ENCODE data around the gene GRM4. TPM values are rescaled to one million over a fixed set of nuclear protein-coding genes. Genes with fewer than 3 reads are reported as not detected.
"Not testable (repeated sequence)": the region's sequence is repeated elsewhere in the genome, so short reads cannot be mapped to it uniquely, and the experiment has no call there.

GRM4 gene
- total RNA-seq, 1 donor from 2014 or later, result not detected

DNA sequence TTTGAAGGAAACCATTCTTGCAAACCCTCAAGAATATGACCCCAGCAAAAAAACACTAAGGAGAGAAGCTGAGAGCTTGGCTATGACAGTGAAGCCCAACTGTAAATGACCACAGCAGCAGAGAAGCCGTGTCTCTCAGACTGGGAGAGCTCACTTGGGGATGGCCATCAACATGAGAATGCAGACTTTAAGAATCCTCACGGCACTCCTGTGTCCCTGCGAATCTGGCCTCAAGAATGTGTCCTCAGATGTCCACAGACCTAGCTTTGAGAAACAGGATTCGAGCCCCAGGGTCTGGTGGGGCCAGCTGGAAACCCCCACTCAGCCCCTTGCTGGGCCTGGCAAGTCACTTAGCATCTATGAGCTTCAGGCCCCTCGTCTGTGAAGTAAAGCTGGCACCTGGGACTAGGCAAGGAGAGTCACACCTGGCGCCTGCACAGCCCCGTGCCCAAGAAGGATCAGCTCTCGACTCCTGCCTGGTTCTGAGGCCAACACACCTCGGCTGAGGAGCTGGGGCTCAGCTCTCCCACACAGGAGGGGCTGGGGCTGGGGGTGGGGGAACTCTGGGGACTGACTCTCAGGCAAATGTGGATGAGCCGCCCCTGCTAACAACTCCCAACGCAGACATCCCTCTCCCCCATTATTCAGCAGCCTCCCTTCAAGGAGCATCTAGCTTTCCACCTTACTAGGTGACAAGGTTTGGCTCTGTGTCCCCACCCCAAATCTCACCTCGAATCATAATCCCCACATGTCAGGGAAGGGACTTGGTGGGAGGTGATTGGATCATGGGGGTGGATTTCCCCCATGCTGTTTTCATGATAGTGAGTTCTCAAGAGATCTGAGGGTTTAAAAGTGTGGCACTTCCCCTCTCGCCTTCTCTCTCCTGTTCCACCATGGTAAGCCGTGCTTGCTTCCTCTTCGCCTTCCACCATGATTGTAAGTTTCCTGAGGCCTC lies 97.7 kb downstream of the GRM4 start:
- no peak for DNase-seq (ENCODE audit: low read depth, low spot score)

DNA sequence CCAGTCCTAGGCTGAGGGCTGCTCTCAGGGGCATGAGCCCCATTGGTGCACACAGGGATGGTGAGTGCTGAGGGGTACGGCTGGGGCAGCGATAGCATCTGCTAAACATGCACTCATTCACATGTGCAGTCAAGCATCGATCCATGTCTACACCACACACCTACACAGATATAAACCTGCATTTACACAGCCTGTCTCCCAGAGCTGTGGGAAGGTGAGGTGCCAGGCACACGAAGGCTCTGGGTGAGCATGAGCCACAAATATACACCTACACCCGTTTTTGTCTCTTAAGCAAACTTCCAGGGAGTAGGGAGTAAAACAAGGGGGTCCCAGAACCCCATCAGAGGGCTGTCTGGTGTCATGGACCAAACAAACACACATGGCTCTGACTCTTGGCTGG lies 99.3 kb downstream of the GRM4 start:
- DNase-seq (ENCODE audit: low read depth, low spot score), result no peak

DNA sequence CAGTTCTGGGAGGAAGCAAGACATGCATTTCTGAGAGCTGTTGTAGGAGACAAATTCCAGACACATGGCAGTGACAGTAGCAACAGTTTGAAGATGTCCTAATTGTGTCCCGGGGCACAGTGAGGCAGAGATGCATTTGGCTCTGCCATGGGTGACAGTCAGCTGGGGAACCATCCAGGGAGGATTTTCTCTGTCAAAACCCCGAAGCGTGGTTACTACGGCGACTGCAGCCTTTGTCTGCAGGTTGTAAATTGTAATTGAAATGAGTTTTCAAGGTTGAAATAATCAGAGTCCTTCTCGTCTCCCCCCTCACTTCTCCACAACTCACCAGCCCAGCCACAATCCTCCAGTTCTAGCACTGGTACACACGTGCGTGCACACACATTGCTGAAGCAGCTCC lies 100.1 kb downstream of the GRM4 start:
- DNase-seq (ENCODE audit: low read depth, low spot score), result no peak

DNA sequence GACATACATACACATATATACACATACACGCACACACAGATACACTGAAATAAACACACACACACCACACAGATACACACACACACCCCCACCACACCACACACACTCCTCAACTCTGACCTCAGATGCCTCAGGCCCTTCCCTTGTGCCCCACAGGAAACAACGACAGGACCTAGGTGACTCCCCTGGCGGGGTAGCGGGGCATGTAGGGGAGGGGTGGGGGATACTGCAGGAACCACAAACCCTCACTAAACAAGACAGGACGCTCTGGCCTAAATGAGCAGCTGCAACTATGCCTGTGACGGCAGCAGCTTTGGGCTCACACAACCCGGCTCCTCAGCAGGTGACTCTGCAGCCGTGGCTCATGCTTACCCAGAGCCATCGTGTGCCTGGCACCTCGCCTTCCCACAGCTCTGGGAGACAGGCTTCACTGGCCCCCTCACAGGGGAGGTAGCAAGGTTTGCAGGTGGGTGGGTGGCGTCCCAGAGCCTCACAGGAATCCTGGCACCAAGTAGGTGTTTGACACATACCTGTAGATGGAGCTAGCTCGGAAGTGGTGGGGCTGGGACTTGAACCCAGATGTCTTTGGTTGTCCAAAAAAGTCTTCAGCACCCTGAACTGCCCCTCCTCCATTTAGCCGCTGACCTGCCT lies 100.8 kb downstream of the GRM4 start:
- DNase-seq (ENCODE audit: low read depth, low spot score), result no peak

DNA sequence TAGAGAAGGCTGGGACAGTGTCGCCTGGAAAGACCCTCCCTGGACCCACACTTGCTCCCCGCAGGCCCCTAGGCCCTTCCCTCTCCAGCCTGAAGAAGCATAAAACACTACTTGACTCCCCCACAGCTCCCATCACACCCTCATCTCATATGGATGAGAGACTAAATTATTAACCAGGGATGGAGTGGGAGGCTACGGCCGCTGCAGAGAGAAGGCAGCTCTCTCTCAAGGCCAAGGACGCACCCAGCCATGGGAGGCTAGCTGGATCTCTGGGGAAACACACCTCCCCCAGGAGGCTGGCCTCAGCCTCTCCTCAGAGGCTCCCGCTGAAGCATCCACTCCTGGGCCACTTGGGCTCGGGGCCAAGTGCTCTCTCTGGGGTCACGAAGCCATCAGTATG lies 102.5 kb downstream of the GRM4 start:
- no peak for DNase-seq (ENCODE audit: low read depth, low spot score)

- not testable (repeated sequence) for DNase-seq (ENCODE audit: low read depth, low spot score)
These were observed 103.9 kb downstream of the GRM4 start for GRCh38 chr6:34041998-34042397.

DNA sequence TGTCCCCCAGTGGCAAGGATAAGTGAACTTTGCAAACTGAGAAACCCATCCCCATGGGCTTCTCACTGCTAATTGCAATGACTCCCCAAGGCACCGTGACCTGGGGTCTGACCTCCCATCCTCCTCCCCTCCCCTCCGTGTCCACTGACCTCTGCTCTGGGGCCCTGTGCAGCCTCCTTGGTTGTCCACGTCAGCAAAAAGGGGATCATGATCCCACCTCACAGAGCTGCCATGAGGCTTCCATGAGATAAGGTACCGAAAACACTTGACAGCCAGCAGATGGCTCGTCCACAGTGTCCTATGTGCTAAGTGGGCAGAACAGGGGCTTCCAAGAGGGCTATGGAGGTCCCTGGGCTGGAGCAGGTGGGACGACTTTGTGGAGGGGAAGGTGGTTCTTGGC lies 104.5 kb downstream of the GRM4 start:
- no peak for DNase-seq (ENCODE audit: low read depth, low spot score)

DNA sequence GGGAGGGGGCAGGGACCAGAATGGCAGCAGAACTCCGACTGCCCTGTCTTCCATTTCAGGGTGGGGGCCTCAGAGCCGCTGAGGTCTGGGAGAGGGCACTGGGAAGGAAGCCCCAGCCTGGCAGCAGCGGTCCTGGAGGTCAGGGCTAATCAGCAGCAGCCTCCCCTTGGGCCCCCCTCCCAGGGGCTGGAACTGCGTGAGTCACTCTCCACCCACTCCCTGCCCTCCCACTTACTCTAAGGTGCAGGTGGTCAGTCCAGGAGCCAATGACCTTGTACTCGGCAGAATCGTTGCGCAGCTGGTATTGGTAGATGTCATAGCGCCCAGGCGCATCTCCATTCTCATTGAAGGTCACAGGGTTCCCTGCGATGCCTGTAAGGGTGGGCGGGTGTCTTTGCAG lies 105.9 kb downstream of the GRM4 start:
- DNase-seq (ENCODE audit: low read depth, low spot score), result no peak

- no peak for DNase-seq (ENCODE audit: low read depth, low spot score)
These were observed 108.7 kb downstream of the GRM4 start for GRCh38 chr6:34037151-34037550.

GRCh38 chr6:34036357-34037069 lies 109.4 kb downstream of the GRM4 start:
- no peak for DNase-seq (ENCODE audit: low read depth, low spot score)

GRCh38 chr6:34035704-34036356 lies 110.1 kb downstream of the GRM4 start:
- DNase-seq (ENCODE audit: low read depth, low spot score), result no peak

- no peak for DNase-seq (ENCODE audit: low read depth, low spot score)
These were observed 110.7 kb downstream of the GRM4 start for GRCh38 chr6:34035161-34035560.

DNA sequence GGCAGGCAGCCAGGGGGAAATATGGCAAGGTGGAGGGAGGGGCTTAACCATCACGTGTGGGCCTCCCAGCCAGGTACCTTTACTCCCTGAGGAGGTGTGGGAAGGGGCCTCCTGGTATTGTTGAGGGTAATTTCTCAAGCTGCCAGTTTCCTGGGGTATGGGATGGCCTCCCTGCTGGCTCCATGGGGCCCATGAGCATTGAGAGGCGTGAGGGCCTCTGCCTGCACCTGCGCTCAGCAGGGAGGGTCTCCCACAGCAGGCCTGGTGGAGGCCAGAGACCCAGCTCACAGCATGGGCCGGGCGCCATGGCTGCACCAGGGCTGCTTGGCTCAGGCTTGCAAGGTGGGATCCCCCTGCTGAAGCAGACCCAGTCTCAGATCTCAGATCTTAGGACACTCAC lies 113.0 kb downstream of the GRM4 start:
- DNase-seq (ENCODE audit: low read depth, low spot score), result no peak

GRCh38 chr6:34031625-34032383 lies 114.1 kb downstream of the GRM4 start:
- no peak for DNase-seq (ENCODE audit: low read depth, low spot score)

DNA sequence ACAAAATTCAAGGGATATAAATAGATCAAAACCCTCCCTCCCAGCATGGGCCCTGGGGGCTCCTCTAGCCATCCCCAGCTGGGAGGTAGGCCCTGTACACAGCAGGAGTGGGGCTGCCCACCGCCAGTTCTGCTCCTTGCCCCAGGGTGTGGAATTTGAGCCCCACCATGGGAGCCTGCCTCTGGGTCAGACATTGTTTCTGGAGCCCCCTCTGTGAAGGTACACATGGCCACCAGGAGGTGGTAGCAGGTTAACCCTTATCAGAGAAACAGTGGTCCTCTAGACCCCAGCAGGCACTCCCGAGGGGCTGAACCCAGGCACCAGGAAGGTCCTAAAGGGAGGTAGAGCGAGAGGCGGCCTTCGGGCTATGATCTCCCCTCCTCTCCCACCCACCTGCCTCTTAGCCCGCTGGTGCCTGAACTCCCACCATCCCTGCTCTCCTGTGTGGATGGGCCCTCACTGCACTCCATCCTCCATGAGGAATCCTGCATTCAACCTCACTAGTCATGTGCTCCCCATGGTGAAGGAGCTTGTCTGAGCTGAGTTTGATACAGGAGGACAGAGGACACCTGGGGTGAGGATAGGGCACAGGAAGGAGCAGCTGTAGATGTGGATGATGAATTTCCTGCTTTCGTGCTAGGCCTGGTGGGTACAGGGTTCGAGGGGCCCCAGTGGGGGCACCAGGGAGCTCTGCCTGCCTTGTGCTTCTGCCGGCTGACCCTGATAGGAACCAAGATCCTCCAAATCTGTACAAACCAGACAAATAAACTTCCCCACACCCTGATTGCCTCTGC lies 114.9 kb downstream of the GRM4 start:
- DNase-seq (ENCODE audit: low read depth, low spot score), result no peak

- DNase-seq (ENCODE audit: low read depth, low spot score), result no peak
These were observed 116.2 kb downstream of the GRM4 start for GRCh38 chr6:34029489-34030280.

- DNase-seq (ENCODE audit: low read depth, low spot score), result no peak
These were observed 117.1 kb downstream of the GRM4 start for GRCh38 chr6:34028691-34029360.

DNA sequence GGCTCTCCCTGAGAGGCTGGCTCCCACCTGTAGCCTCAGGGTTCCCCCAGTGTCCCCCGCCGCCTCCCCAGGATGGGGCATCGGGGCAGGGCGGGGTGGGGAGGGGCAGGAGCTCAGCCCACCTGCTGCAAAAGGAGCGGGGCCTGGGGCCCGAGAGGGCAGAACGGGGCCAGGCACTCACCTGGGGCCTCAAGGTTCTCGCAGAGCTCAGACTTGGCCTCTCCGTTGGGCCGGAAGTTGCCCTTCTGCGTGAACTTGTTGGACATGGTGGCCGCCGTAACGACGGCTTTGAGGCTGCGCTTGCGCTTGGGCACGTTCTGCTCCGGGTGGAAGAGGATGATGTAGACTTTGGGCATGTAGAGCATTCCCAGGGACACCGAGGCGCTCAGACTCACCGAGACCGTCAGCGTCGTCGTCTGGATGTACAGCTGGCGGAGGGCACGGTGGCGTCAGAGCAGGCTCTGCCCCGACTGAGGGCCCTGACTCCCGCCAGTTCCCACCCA lies 117.9 kb downstream of the GRM4 start:
- DNase-seq (ENCODE audit: low read depth, low spot score), result no peak
